NCI-H1417 treated with DMSO at 0.1 percent for 48 hours (cell line): Measurements from ENCODE around the gene RTP3.
"Not testable (repeated sequence)": the region's sequence is repeated elsewhere in the genome, so short reads cannot be mapped to it uniquely, and the experiment has no call there.

ENCODE experiments used
- DNase-seq: peaks from one replicate; lab custom pipeline; 2025; lab: John Stamatoyannopoulos, UW

The RTP3 gene

DNA sequence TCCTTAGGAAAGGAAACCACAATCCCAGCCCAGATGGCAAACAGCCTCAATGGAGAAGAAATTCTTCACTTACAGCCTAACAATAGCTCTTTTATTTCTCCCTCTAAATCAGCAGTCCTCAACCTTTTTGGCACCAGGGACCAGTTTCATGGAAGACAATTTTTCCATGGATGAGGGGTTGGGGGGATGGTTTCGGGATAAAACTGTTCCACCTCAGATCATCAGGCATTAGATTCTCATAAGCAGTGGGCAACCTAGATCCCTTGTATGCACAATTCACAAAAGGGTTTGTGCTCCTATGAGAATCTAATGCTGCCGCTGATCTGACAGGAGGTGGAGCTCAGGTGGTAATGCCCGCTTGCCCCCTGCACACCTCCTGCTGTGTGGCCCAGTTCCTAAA lies 50.8 kb downstream of the RTP3 start:
- not testable (repeated sequence) for DNase-seq

DNA sequence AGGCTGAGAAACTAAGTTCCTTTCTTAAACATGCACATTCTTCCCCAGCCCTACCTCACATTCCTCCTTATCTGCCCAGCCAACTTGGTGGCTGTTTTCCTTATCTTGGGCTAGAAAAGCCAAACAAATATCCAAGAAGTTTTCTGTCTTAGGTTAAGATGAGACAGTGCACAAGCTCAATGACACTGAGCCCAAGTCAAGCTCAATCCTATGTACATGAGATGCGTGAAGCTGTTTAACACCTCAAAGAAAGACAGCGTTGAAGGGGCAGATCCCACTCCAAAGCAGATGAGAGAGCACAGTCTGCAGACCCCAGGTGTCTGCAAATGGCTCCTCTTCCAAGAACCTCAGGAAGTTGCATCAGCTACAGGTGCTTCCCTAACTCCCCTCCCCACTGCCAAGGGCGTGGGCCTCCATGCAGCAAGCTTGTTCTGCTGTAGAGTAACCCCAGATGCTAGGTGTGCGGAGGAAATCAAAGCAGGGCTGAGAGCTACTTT lies 51.7 kb downstream of the RTP3 start:
- no peak for DNase-seq

DNA sequence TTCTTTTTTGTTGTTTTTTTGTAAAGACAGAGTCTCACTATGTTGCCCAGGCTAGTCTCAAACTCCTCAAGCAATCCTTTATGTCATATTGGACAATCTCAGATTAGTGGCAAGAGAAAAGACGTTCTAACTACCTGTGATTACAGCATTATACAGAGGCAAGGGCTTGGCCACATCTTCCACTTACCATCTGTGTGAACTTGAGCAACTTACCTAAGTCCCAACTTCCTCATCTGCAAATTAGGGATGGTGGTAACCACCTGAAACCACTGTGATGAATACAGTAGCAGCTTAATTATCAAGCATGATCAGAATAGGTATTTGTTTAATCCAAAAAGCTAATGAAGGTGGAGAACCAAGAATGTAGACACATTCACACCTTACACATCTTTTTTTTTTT lies 52.2 kb downstream of the RTP3 start:
- DNase-seq: no peak
